Testis (tissue), 2 donors: ENCODE measurements around the gene CD151.

Source experiments
- CTCF ChIP-seq, 3 experiments: fragments of 450-650 bp in 2 of 3; fragments of 200-600 bp in 1 of 3; sonication (generic) in 1 of 3; IDR thresholded peaks; one replicate each; pipeline ENCODE4 v1.5.1; 2016 to 2019; ENCODE audit warnings: antibody characterized with exemption in 3 of 3, mild to moderate bottlenecking in 2 of 3, moderate library complexity in 1 of 3
- POLR2A ChIP-seq: fragments of 450-650 bp; IDR thresholded peaks from one replicate; pipeline ENCODE4 v1.6.1; 2017; ENCODE audit warnings: antibody characterized with exemption, mild to moderate bottlenecking, moderate library complexity

GRCh38 chr11:855330-855674 lies 22.6 kb downstream of the CD151 start:
- TF ChIP-seq CTCF (IDR thresholded peaks at IDR 0.05) (no peak), POLR2A (no peak)
